Hematopoietic multipotent progenitor cell treated with erythropoietin and hydrocortisone succinate and interleukin-3 and kit ligand, for 15 days (in vitro differentiated cells): ENCODE results near the gene NINJ2.
A peak's percentile ranks its signal among the peaks of the same experiment; 100 is the strongest.

Experiments used
- DNase-seq: peaks from one replicate; pipeline ENCODE4 v3.0.0-alpha.2; 2015; ENCODE audit warnings: low spot score

NINJ2 gene

DNA sequence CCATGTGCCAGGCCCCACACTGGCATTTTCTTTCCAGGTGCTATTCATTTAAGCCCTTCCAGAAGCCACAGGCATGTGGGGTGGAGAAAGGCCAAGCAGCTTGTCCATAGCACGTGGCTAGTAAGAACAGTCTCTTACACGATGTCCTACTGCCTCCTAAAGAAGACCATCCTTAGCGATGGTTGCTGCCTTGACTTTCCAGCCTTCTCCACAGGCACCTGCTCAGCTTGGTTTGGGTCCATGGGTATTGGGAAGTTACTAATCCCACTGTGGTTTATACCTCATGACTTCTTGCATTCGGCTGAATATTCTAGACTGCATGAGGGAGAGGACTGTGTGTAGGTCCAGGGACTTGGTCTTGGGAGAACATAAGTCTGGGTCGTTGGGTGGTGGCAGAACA is 49.2 kb downstream of the NINJ2 start:
- no peak for DNase-seq

DNA sequence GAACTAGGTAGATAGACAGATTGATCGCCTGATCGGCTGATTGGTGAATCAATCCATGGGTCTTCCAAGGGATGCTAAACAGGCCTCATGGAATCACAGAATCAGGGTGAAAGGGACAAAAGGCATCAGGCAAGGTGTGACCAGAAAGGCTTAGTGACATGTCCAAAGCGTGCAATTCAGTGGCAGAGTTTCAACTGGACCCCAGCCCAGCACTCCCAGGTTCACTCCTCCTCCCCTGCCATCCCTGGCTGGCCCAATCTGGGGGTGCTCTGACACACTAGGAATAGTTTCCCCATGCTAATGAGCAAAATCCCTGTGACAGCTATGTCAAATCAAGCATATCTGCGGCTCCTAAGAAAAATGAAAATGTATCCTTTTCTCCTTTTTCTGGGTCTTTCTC is 50.4 kb downstream of the NINJ2 start:
- no peak for DNase-seq

GRCh38 chr12:612293-612692 is 51.0 kb downstream of the NINJ2 start:
- DNase-seq = no peak

DNA sequence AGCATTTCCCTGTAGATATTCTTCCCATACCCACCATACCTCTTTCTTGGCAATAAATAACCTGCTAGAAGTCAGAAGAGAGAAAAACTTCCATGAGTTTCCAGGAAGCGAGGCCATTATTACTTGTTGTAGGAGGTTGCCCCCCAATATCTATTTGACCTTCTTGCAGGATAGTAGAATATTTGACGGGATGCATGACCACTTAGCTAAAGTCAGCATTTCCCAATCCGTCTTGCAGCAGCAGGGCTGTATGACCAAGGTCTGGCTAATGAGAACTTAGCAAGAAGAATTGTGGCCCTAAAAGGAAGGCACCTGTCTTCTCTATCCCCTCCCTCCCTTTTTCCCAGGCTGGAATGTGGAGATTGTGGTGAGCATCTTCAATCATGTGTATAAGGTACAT is 51.5 kb downstream of the NINJ2 start:
- no peak for DNase-seq

- no peak for DNase-seq
Observed at GRCh38 chr12:608921-609320, 54.3 kb downstream of the NINJ2 start.

GRCh38 chr12:608413-608812 is 54.8 kb downstream of the NINJ2 start:
- no peak for DNase-seq

DNA sequence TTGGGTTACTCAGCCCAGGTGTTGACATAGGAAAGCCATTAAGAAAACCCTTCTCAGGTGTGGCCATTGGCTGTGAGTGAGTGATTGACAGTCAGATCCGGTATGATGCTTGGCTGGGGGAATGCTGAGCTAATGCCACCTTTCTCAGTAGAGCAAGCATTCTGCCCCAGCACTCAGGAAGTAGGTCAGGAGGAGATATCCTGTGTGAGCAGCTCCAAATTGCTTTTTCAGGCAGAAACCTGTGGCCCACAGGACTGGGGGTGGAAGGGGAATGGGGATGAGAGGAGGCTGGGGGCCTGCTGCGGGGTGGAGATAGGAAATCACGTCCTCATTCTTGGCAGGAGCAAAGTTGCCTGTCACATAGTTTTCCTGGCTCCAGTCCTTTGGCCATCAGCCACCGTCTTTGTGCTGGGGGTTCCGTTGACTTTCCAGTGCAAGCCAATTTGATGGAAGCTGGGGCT is 55.7 kb downstream of the NINJ2 start:
- no peak for DNase-seq

GRCh38 chr12:604956-605355 is 58.3 kb downstream of the NINJ2 start:
- no peak for DNase-seq

- no peak for DNase-seq
Observed at GRCh38 chr12:602700-603068, 60.6 kb downstream of the NINJ2 start.

GRCh38 chr12:601976-602699 is 61.1 kb downstream of the NINJ2 start:
- DNase-seq = no peak

DNA sequence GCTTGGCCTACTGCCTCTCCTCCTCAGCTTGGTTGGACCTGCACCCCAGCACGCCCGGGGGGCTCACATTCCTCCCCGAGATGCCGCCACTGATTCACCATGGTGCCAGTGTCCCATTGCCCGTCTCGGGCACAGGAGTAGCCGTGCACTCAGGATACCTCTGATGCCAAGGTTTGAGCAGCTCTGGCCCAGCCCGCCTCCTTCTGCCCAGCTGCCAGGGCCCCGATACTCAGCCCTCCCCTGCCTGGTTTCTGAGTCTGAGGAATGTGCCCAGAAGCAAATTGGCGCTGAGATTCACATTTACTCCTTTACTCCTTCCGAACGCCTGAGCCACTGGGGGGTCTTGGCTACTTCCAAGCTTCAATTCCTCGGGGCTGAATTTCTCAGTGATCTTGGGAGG is 63.5 kb downstream of the NINJ2 start:
- no peak for DNase-seq

GRCh38 chr12:597926-598568 is 65.2 kb downstream of the NINJ2 start:
- peak; percentile 53 for DNase-seq

GRCh38 chr12:593396-594270 is 69.6 kb downstream of the NINJ2 start:
- no peak for DNase-seq

DNA sequence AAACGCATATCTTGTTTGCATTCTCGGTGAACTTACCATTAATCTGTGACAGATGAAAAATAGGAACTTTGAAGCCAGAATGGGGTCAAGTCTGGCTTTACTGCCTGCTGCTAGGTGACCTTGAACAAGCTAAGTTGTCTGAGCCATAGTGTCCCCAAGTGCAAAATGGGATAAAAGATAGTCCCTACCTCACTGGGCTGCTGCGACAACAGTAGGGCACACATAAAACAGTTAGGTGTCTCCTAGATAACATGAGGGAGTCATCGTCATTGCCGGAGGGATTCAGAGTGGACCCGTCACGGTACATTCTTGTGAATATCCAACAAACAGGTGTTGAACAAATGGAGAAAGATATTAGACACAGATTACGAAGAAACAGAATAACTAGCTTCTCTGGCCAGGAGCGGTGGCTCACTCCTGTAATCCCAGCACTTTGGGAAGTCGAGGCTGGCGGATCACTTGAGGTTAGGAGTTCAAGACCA is 71.2 kb downstream of the NINJ2 start:
- peak; percentile 82 for DNase-seq

GRCh38 chr12:591167-592023 is 71.8 kb downstream of the NINJ2 start:
- peak; percentile 100 for DNase-seq

DNA sequence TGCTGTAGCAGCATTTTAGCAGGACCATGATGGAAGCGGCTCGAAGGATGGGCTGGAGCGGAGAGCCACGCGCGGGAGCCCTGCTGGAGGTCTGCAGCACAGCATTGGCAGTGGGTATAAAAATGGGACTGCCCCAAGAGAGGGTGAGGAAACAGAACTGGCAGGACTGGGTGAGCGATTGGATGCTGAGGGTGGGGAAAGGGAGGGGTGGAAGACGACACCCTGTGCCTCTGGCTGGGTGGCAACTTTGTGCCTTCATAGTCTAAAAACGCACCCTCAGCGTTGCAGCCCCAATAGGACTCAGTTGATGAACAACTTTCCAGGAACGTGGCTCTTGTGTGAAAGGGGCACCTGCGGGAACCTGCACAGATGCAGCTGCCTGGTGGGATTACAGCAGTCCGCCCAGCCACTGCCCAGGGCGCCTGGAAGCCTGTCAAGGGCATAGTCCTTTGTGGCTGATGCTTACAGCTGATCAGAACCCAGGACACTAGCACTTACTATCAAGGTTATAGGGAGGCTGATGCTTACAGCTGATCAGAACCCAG is 73.0 kb downstream of the NINJ2 start:
- DNase-seq = peak; percentile 93

DNA sequence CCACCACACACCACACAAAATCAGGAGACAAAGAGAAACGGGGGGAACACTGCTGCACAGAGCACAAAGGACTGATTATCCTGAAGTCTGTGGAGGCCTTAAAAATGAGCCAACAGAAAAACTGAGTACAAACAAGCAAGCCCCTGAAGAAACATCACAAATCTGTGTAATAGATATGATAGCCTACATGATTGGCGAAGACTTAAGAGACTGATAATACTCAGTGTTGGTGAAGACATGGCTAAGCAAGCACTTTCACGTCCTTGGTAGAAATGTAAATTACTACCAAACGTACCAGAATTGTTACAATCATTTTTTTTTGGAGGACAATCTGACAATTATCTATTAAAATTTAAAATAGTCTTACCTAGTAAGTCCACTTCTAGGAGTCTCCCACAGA is 74.6 kb downstream of the NINJ2 start:
- no peak for DNase-seq

- DNase-seq = no peak
Observed at GRCh38 chr12:588024-588322, 75.3 kb downstream of the NINJ2 start.

- peak; percentile 93 for DNase-seq
Observed at GRCh38 chr12:587132-588023, 75.9 kb downstream of the NINJ2 start.

DNA sequence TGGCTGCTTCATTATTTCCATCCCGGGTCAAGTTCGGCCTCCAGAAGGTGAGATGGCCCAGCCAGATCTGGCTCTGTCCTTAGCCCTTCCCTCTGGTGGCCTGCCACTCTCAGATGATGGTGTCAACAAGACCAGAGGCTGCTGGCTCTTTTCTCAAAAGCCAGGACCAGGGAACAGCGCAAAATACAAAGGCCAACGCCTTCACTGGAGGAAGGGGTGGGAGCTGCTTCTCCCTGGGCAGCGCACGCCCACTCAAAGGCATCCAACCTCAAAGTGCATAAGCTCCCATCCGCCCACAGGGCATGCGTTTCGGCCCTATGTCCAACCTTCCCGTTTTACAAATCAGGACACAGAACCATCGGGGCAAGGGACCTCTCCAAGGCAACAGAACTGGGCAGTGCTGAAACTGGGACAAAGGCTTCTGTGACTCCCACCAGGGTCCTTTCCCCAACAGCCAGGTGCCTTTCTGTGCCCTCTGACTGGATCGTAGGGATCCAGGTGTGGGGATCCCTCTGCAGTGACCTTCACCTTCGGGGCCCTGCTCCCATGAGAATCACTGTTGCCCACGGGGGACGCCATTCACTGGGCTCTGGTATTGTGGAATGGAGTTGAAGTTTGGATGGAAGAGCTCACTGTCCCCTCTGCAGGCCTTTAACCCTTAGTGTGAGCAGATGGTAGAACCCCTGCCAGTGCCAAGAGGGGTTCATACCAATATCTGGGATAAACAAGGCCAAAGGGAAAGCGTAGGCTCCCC is 76.8 kb downstream of the NINJ2 start:
- DNase-seq = no peak
